AG10803 (cell line): Measurements from ENCODE around the gene ACO2.
"Not testable (repeated sequence)": the region's sequence is repeated elsewhere in the genome, so short reads cannot be mapped to it uniquely, and the experiment has no call there.

Experiments used
- DNase-seq: peaks from one replicate; pipeline ENCODE4 v3.0.0; 2010; ENCODE audit warnings: low read depth
- H3K4me3 ChIP-seq: 2 replicates; pipeline ENCODE4 v1.5.1; 2011; ENCODE audit warnings: mild to moderate bottlenecking, low read length, control low read depth
- TF ChIP-seq, protein P1 (sequence below): conservative IDR thresholded peaks from 2 replicates; pipeline ENCODE4 v1.5.1; 2011; ENCODE audit warnings: mild to moderate bottlenecking, low read length, control low read depth, inconsistent platforms

ACO2 gene

DNA sequence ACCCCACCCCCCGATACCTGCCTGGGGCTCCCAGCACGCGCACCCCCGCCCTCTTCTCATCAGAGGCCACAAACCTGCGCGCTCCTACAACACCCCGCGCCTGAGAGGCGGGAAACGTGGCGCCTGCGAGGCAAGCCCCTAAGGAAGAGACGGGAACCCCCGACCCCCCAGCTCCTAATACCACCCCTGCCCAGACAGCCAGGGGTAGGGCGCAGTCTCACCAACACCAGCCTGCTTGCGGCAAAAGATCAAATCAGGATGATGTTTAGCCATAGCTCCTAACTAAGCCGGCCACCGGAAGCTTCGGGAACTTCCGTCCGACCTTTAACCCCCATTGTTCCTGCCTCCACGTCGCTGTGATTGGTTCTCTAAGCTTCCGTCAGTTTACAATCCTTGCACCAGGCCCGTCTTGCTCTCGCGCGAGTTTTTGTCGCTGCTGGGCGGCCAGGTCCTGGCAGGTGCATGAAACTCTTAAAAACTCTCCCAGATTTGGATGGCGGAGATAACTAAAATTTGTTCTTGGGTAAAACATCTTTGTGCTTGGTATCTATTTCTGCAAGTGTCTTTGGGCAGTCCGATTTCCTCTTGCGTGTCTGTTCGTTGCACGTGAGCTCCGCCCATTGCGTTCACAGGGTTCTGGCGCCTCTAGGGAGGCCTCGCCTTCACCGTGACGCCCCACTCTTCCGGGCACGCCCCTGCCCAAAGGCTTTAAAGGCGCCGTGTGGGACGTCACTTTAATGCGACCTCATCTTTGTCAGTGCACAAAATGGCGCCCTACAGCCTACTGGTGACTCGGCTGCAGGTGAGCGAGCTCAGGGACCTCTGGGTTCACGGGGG lies at the start of gene ACO2, which contains the start of gene PHF5A:
Gene ACO2, plus strand, starts transcription at position 737 of the 837 bp plus-strand sequence. Its CDS starts 30 bp downstream, at position 767.
Gene PHF5A, minus strand, starts transcription at position 312 of the 837 bp plus-strand sequence. Its CDS starts 39 bp downstream, at position 273.
- peak; percentile 98 for DNase-seq
- TF ChIP-seq, protein P1, sequence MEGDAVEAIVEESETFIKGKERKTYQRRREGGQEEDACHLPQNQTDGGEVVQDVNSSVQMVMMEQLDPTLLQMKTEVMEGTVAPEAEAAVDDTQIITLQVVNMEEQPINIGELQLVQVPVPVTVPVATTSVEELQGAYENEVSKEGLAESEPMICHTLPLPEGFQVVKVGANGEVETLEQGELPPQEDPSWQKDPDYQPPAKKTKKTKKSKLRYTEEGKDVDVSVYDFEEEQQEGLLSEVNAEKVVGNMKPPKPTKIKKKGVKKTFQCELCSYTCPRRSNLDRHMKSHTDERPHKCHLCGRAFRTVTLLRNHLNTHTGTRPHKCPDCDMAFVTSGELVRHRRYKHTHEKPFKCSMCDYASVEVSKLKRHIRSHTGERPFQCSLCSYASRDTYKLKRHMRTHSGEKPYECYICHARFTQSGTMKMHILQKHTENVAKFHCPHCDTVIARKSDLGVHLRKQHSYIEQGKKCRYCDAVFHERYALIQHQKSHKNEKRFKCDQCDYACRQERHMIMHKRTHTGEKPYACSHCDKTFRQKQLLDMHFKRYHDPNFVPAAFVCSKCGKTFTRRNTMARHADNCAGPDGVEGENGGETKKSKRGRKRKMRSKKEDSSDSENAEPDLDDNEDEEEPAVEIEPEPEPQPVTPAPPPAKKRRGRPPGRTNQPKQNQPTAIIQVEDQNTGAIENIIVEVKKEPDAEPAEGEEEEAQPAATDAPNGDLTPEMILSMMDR = no peak
- H3K4me3 ChIP-seq = peak within 1 kb of the TSS; percentile 94

DNA sequence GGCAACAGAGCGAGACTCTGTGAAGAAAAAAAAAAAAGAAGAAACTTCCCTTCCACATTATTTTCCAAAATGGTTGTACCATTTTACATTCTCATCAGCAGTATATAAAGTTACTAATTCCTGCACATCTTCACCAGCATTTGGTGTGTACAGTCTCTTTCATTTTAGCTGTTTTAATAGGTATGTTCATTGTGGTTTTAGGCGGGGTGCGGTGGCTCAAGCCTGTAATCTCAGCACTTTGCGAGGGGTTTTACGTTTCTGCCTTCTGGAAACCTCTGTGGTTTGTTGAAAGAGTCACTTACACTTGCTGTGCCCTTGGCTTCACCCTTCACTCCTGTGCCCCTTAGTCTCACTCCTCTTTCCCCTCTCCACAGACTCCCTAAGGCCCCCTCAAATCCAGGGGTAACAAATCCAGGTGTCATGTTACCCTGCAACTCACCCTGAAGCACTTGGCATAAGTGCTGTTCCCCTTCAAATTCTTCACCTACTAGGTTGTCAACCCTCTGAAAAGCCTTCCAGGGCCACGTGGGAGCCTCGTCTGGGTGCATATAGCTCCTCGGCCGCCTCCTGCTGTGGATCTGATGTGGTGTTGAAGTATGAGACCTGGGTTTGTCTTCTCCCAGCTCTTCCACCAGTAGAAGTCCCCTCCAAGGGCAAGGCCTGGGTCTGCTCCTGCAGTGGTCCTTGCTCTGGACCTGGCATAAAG lies 43.1 kb upstream of the ACO2 start:
- TF ChIP-seq, protein P1 = no peak
- no peak for DNase-seq
- no peak overlapping the region for H3K4me3 ChIP-seq

DNA sequence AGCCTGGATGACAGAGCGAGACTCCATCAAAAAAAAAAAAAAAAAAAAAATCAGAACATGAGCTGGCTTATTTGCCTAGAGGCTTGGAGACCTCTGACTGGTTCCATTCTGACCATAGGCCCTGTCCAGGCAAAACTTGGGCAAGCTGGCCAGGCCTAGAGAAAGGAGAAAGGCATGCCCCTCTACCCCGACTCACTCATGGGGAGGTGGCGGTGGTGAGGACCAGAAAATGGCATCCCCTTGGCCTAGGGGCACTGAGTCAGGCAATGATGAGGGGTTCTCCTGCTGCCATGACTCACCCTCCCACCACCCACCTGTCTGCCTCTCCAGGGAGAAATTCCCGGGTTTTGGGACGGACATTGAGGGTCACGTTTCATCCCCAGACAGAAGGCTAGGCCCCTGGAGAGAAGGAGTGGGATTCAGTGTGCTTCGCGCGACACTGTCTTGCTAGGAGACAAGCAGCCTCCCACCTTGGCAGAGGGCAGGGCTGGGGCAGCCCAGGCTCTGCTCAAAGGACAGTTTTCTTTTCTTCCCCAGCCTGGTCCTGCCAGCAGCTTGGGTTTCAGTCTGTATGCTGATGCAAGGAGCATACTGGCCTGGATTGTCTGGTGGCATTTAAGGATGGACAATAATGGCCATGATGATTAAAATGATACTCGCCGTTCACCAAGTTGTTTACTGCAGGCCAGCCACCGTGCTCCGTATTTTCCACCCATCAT lies 39.5 kb upstream of the ACO2 start:
- TF ChIP-seq, protein P1 = no peak
- no peak overlapping the region for H3K4me3 ChIP-seq
- no peak for DNase-seq

DNA sequence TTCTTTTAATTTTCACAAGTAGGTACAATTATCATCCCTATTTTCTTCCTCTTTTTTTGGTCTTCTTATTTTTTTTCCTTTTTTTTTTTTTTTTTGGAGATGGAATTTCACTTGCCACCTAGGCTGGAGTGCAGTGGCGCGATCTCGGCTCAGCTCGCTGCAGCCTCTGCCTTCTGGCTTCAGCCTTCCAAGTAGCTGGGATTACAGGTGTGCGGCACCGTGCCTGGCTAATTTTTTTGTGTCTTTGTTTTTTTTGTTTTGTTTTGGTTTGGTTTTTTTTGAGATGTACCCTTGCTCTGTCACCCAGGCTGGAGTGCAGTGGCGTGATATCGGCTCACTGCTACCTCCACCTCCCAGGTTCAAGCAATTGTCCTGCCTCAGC lies 39.0 kb upstream of the ACO2 start:
- DNase-seq = no peak
- TF ChIP-seq, protein P1 = no peak
- H3K4me3 ChIP-seq = no peak overlapping the region

DNA sequence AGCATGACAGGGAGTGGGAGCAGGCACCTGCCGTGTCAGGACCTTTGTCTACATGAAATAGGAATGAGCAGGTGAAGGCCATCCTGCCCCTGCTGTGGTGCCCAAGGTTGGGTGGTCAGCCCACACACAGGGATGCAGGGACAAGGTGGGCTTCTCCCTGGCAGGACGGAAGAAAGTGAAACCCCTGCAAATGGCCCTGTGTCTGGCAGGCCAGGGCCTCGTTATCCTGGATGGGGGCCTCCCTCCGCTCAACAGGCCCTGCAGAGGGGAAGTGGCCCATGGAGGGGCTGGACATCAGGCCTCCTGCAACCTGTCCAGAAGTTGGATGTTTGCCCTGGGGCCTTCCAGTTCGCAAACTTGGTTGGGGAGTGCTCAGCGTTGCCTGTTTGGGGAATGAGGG lies 37.3 kb upstream of the ACO2 start:
- H3K4me3 ChIP-seq = no peak overlapping the region
- no peak for DNase-seq
- TF ChIP-seq, protein P1 = no peak

DNA sequence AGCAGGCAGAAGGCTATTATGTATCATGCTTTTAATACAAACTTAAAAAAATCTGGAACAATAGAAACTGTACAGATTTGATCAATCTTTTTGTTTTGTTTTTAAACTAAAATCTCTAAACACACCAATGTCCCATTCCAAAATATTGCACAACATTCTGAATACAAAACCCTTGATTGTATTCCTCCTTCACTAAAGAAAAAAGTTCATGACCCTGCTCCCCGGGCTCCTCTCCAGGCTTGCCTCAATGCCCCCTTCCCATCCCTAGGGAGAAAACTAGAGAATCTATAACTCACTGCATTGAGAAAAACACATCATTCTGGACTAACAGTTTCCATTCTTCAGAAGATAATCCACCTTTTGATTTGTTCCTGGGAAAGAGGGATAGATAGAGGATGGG lies 35.4 kb upstream of the ACO2 start:
- H3K4me3 ChIP-seq = not testable (repeated sequence)
- DNase-seq = peak; percentile 32

DNA sequence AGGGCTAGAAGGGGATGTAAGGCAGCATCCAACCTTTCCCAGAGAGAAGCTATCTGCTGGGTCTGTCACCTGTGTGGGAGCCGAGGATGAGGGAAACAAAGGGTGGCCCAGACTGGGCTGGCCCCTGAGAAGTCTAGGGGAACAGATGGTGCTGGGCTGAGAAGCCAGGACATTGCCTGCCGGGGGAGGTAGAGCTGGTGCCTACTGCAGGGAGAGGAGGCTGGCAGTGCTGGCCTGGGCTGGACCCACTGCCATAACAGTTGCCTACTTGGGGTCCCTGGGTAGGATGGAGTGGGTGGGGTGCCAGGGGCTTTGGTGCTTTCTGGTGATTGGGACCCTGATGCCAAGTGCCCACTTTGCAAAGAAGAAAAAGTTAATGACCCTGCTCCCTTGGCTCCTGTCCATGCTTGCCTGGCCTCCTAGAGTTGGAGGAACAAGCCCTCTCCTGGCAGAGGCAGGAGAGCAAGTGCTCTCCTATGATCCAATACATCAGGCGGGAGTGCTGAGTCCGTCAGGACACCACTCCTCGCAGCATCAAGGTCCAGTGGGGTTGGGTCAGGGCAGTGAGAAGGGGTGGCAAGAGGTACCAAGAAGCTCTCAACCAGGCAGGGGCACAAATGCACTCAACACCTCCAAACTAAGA lies 34.4 kb upstream of the ACO2 start:
- H3K4me3 ChIP-seq, DNase-seq: not testable (repeated sequence)
